BJ (cell line): ENCODE results near the gene SCAMP3. TPM values are rescaled to one million over a fixed set of nuclear protein-coding genes. Genes with fewer than 3 reads are reported as not detected.
"Not testable (repeated sequence)": the region's sequence is repeated elsewhere in the genome, so short reads cannot be mapped to it uniquely, and the experiment has no call there.

Experiments
- CTCF ChIA-PET: fragments of 350-600 bp; formaldehyde crosslinking; extraction: SDS; loops from one replicate; lab custom pipeline; 2021; ENCODE audit warnings: antibody characterized with exemption, inconsistent platforms; lab: Yijun Ruan, JAX
- POLR2A ChIA-PET: fragments of 300-600 bp; sonication (Branson Sonifier 250); formaldehyde crosslinking; extraction: SDS; loops from one replicate; lab custom pipeline; 2021; ENCODE audit warnings: antibody characterized with exemption; lab: Charles Lee
- DNase-seq: peaks from one replicate; pipeline ENCODE4 v3.0.0-alpha.2; 2011; ENCODE audit warnings: low read depth
- H3K27me3 ChIP-seq: 2 replicates; pipeline ENCODE4 v1.6.0; 2011; ENCODE audit warnings: low read length; ENCODE audit not compliant: control insufficient read depth, insufficient read depth
- H3K36me3 ChIP-seq: 2 replicates; pipeline ENCODE4 v1.5.1; 2011; ENCODE audit warnings: low read length; ENCODE audit not compliant: control insufficient read depth, insufficient read depth
- H3K4me3 ChIP-seq: 2 replicates; pipeline ENCODE4 v1.5.1; 2011; ENCODE audit warnings: low read depth, mild to moderate bottlenecking, control low read depth, low read length
- CTCF ChIP-seq: IDR thresholded peaks from 2 replicates; pipeline ENCODE4 v1.5.1; 2011; ENCODE audit warnings: low read depth, mild to moderate bottlenecking, control low read depth, inconsistent platforms, low read length, moderate library complexity; ENCODE audit not compliant: insufficient read depth
- polyA plus RNA-seq: library from polyadenylated mRNA; depleted of rRNA; stranded (reverse); fragments of >200 nt; gene quantifications from 2 replicates; pipeline ENCODE4 v1.2.3, GENCODE V29; 2011

SCAMP3 gene
- polyA plus RNA-seq, 1 experiment, result 193 TPM

DNA sequence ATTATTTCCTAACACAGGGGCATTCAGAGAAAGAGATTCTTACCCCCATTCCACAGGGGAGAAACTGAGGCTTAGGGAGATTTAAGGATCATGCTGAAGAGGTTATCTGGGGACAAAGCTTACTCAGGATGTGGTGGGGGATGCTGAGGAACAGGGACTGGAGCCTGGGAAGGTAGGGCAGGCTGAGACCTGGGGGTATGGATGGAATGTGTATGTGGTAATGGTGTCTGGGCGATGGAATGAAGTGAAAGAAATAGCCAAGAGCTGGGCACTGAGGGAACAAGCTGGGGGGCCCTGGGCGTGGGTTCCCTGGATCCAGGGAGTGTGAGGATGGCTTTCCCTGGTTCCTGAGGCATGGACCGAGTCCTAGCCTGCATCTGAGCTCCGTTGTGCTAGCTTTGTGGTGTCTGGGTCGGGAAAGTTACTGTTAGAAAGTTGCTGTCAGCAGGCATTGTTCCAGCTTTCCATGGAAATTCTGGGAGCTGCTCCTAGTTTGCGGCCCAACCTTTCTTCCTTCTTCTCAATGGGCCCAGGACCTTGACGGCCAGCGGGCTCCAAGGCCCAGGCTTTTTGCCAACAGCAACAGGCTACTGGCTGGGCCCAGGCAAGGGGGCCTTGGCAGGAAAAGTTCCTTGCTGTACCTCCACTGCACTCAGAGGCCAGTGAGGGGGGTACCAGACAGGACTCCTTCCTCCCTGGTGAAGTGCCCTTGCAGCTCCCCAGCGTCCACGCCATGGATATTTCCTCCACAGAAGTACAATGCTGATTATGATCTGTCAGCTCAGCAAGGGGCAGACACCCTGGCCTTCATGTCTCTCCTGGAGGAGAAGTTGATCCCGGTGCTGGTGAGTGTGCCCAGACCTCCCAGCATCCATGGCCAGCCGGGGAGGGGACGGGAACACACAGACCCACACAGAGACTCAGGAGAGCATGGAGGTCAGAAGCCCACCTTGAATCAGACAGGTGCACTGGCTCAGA, 29.9 kb downstream of the SCAMP3 start:
- H3K36me3 ChIP-seq, H3K27me3 ChIP-seq, POLR2A ChIA-PET, H3K4me3 ChIP-seq, DNase-seq: not testable (repeated sequence)
- CTCF ChIA-PET, result interaction anchor here (1.0 to 1.1 kb wide), 2 partner anchors 25 to 60 kb away, joined by 3 to 6 read pairs; partner anchors contain the start of genes KRTCAP2 and THBS3

GRCh38 chr1:155231302-155231701, 30.9 kb downstream of the SCAMP3 start:
- H3K27me3 ChIP-seq, DNase-seq, H3K4me3 ChIP-seq, CTCF ChIA-PET, H3K36me3 ChIP-seq, POLR2A ChIA-PET: not testable (repeated sequence)

DNA sequence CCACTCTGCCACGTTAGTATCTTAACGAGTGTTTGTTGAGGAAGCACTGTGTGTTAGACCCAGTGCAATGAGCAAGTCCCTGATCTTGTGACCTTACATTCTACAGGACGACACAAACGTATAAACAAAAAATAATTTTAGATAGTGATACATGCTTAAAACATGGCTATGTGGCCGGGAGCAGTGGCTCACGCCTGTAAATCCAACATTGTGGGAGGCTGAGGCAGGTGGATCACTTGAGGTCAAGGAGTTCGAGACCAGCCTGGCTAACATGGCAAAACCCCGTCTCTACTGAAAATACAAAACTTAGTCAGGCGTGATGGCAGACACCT, 34.1 kb downstream of the SCAMP3 start:
- no peak for DNase-seq

DNA sequence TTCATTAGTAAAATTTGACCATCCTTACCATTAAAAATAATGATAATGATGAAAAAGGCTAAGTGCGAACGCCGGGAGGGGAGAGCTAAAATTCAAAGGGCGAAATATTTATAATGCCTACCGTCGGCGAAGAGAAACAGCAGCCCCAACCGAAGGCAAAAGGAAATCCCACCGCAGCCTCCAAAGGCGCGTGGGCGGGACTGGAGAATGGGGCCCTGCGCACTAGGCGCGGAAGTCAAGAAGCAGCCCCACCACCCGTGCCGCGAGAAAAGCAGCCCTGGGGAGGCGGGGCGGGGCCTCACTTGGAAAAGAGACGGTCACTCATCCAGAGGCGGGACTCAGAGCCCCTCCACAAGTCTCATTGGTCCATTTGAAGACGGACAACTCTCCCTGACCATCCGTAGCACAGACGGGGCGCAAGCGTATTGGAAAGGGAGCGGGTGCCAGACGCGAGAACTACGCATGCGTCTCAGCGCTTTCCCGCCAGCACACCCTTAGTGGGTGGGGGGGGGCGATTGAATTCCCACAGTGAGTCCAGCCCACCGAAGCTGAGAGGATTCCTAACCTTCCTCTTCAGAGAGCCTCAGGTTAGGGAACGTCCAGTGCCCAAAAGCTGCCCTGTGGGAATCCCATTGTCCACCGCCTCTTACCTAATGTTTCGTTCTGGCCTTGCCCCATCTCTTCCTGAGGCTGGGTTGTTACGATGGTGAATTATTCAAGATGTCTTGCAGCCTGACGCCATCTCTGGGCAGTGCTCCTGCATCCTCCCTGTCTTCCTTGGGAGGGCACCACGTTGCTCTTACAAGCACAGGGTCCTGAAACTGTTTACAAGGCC, 34.7 kb downstream of the SCAMP3 start:
- peak; percentile 95 for DNase-seq
- POLR2A ChIA-PET, result no interaction called here
- CTCF ChIA-PET, result interaction anchor here (0.8 to 6.8 kb wide), 11 partner anchors 9 to 54 kb away, joined by 3 to 75 read pairs (median 5); partner anchors contain the start of genes KRTCAP2, MTX1 and THBS3
- TF ChIP-seq CTCF, result peak; percentile 21; the same call in 1 of the 2 replicates
- Histone ChIP-seq H3K4me3 (peak overlapping the region; percentile 51), H3K36me3 (no peaks in the 10 kb centered on the region), H3K27me3 (no peaks in the 10 kb centered on the region)

More for the DNA sequence above, 34.1 kb downstream of the SCAMP3 start:
- H3K27me3 ChIP-seq, result no peaks in the 10 kb centered on the region
- POLR2A ChIA-PET, result no interaction called here
- no peak for TF ChIP-seq CTCF
- H3K36me3 ChIP-seq, result no peaks in the 10 kb centered on the region
- CTCF ChIA-PET, result interaction anchor here (1.2 to 6.8 kb wide), 5 partner anchors 9 to 55 kb away, joined by 3 to 75 read pairs (median 6); partner anchors contain the start of genes KRTCAP2, MTX1 and THBS3
- H3K4me3 ChIP-seq, result peak overlapping the region; percentile 37

DNA sequence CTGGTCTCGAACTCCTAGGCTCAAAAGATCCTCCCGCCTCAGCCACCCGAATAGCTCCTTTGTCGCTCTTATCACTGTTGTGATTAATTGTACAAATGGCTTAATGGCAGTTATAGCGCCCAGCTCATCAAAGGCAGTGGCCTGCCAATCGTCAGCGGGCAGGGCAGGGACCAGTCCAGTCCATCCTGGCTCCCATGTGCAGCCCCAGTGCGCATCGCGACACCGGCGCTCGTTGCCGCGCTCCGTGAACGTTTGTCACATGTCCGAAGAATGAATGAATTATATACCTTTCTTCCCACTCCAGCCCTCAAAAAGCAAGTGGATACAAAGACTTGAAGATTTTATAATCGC, 35.3 kb downstream of the SCAMP3 start:
- no peaks in the 10 kb centered on the region for H3K27me3 ChIP-seq
- TF ChIP-seq CTCF, result no peak
- POLR2A ChIA-PET, result no interaction called here
- H3K36me3 ChIP-seq, result no peaks in the 10 kb centered on the region
- peak overlapping the region; percentile 51 for H3K4me3 ChIP-seq
- no peak for DNase-seq
- CTCF ChIA-PET, result interaction anchor here (0.8 to 6.8 kb wide), 11 partner anchors 8 to 54 kb away, joined by 3 to 75 read pairs (median 5); partner anchors contain the start of genes KRTCAP2, MTX1 and THBS3
